Neural progenitor cell (in vitro differentiated cells): ENCODE results near the gene ZSCAN10. TPM values are rescaled to one million over a fixed set of nuclear protein-coding genes. Genes with fewer than 3 reads are reported as not detected.

Experiments
- DNase-seq: peaks from one replicate; pipeline ENCODE4 v3.0.0-alpha.2; 2016; ENCODE audit warnings: low spot score
- H2AFZ ChIP-seq: fragments of 200-600 bp; sonication (generic); replicated peaks from 2 replicates; pipeline ENCODE4 v1.6.1; 2016; ENCODE audit warnings: antibody characterized with exemption
- H3F3A ChIP-seq: fragments of 200-600 bp; sonication (generic); 2 replicates; pipeline ENCODE4 v1.6.1; 2016; ENCODE audit warnings: antibody characterized with exemption, low read depth
- H3K27ac ChIP-seq: fragments of 200-600 bp; sonication (generic); 2 replicates; pipeline ENCODE4 v1.5.1; 2016; ENCODE audit warnings: mild to moderate bottlenecking
- H3K27me3 ChIP-seq: fragments of 200-600 bp; sonication (generic); 2 replicates; pipeline ENCODE4 v1.6.1; 2016; ENCODE audit warnings: mild to moderate bottlenecking, moderate library complexity
- H3K36me3 ChIP-seq: fragments of 200-600 bp; sonication (generic); 2 replicates; pipeline ENCODE4 v1.5.1; 2016
- H3K4me1 ChIP-seq: fragments of 200-600 bp; sonication (generic); 2 replicates; pipeline ENCODE4 v1.6.1; 2016; ENCODE audit warnings: mixed run types
- H3K4me2 ChIP-seq: fragments of 200-600 bp; sonication (generic); 2 replicates; pipeline ENCODE4 v1.6.1; 2016
- H3K4me3 ChIP-seq: fragments of 200-600 bp; sonication (generic); 2 replicates; pipeline ENCODE4 v1.5.1; 2016
- H3K79me2 ChIP-seq: fragments of 200-600 bp; sonication (generic); 2 replicates; pipeline ENCODE4 v1.6.1; 2016; ENCODE audit warnings: low read depth
- H3K9ac ChIP-seq: fragments of 200-600 bp; sonication (generic); 2 replicates; pipeline ENCODE4 v1.6.1; 2016
- H3K9me3 ChIP-seq: fragments of 200-600 bp; sonication (generic); 2 replicates; pipeline ENCODE4 v1.5.1; 2016; ENCODE audit warnings: low read depth
- H4K20me1 ChIP-seq: fragments of 200-600 bp; sonication (generic); 2 replicates; pipeline ENCODE4 v1.6.1; 2016; ENCODE audit warnings: low read depth
- H3K27ac Mint-ChIP-seq: 3 replicates; pipeline ENCODE4 v1.8.0; 2021; ENCODE audit warnings: mixed read lengths
- H3K27me3 Mint-ChIP-seq: 2 replicates; pipeline ENCODE4 v1.8.0; 2022; ENCODE audit warnings: low read depth, mild to moderate bottlenecking, inconsistent platforms, moderate library complexity, mixed read lengths; ENCODE audit not compliant: insufficient read depth
- H3K36me3 Mint-ChIP-seq: 3 replicates; pipeline ENCODE4 v1.8.0; 2021; ENCODE audit warnings: mixed read lengths
- H3K4me1 Mint-ChIP-seq: 3 replicates; pipeline ENCODE4 v1.8.0; 2021; ENCODE audit warnings: mixed read lengths
- H3K4me3 Mint-ChIP-seq: 3 replicates; pipeline ENCODE4 v1.8.0; 2021; ENCODE audit warnings: mild to moderate bottlenecking, moderate library complexity, mixed read lengths
- H3K9me3 Mint-ChIP-seq: 3 replicates; pipeline ENCODE4 v1.8.0; 2020; ENCODE audit warnings: mixed read lengths
- CTCF ChIP-seq: fragments of 200-600 bp; sonication (generic); IDR thresholded peaks from 2 replicates; pipeline ENCODE4 v1.5.1; 2017; ENCODE audit warnings: antibody characterized with exemption, mild to moderate bottlenecking
- EZH2 ChIP-seq: fragments of 200-600 bp; sonication (generic); IDR thresholded peaks from 2 replicates; pipeline ENCODE4 v1.6.1; 2017; ENCODE audit warnings: antibody characterized with exemption, mild to moderate bottlenecking, moderate library complexity
- EZH2phosphoT487 ChIP-seq: fragments of 200-600 bp; sonication (generic); IDR thresholded peaks from 2 replicates; pipeline ENCODE4 v1.6.1; 2017; ENCODE audit warnings: antibody characterized with exemption
- total RNA-seq: library from RNA; depleted of rRNA; stranded (reverse); fragments of >200 nt; gene quantifications from 2 replicates; pipeline ENCODE4 v1.2.3, GENCODE V29; 2015; ENCODE audit warnings: low replicate concordance

The ZSCAN10 gene
- total RNA-seq, 1 donor from 2014 or later = 5.4 TPM

GRCh38 chr16:3047387-3047720, 51.7 kb downstream of the ZSCAN10 start:
- Histone ChIP-seq H3K79me2 (no peaks in the 10 kb centered on the region), H2AFZ (no peak overlapping the region), H3F3A (peaks cover 30% of the 10 kb centered on the region), H3K27me3 (peaks cover 90% of the 10 kb centered on the region), H3K36me3 (no peaks in the 10 kb centered on the region), H3K4me1 (no peaks in the 10 kb centered on the region), H3K9me3 (no peaks in the 10 kb centered on the region), H4K20me1 (peaks cover 13% of the 10 kb centered on the region), H3K9ac (no peak overlapping the region), H3K27ac (no peak overlapping the region), H3K4me3 (peak overlapping the region; percentile 58), H3K4me2 (peak overlapping the region; percentile 91)
- DNase-seq = no peak
- peaks cover 47% of the 10 kb centered on the region for H3K27me3 Mint-ChIP-seq
- TF ChIP-seq EZH2phosphoT487 (no peak), CTCF (no peak), EZH2 (no peak)
- no peaks in the 10 kb centered on the region for H3K9me3 Mint-ChIP-seq
- peaks cover 3% of the 10 kb centered on the region for H3K36me3 Mint-ChIP-seq
- peaks cover 7% of the 10 kb centered on the region for H3K4me1 Mint-ChIP-seq
- H3K27ac Mint-ChIP-seq = no peak overlapping the region
- peak overlapping the region; percentile 76 for H3K4me3 Mint-ChIP-seq

DNA sequence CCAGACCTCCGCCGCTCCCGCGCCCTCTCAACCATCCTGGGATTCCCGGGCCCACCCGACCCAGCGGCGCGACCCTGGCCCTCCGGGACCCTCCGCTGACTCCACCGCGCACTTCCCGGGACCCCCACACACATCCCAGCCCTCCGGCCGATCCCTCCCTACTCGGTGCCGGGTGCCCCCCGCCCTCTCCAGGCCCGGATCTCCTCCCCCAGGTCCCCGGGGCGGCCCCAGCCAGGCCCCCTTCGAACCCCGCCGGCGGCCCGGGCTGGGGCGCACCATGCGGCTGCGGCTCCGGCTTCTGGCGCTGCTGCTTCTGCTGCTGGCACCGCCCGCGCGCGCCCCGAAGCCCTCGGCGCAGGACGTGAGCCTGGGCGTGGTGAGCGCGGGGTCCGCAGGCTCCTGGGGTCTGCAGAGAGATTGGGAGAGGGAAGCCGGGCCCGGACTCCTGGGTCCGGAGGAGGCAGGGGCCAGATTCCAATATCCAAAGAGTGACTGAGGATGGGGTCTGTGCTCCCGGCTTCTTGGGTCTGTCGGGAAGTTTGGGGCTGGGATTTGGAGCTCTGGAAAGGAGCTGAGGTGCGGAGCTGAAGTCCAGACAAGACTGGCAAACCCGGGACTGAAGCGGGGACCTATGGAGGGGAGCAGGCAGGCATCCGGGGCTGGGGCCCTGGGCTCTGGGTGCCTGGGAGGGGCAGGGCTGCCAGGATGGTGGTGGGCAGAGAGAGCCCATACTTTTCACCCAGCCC, 52.3 kb downstream of the ZSCAN10 start:
- Histone ChIP-seq H2AFZ (peak overlapping the region; percentile 55), H3K27ac (no peak overlapping the region), H3K36me3 (no peaks in the 10 kb centered on the region), H3K9me3 (no peaks in the 10 kb centered on the region), H3K79me2 (no peaks in the 10 kb centered on the region), H3K27me3 (peaks cover 93% of the 10 kb centered on the region), H3K4me3 (peak overlapping the region; percentile 58), H3K4me2 (peak overlapping the region; percentile 91), H3K9ac (no peak overlapping the region), H4K20me1 (peaks cover 13% of the 10 kb centered on the region), H3F3A (peaks cover 30% of the 10 kb centered on the region), H3K4me1 (no peaks in the 10 kb centered on the region)
- Mint-ChIP-seq H3K4me3 (peak overlapping the region; percentile 80), H3K36me3 (no peaks in the 10 kb centered on the region), H3K9me3 (no peaks in the 10 kb centered on the region), H3K4me1 (peaks cover 5% of the 10 kb centered on the region), H3K27me3 (peaks cover 45% of the 10 kb centered on the region), H3K27ac (no peak overlapping the region)
- peak; percentile 92 for TF ChIP-seq EZH2
- no peak for TF ChIP-seq CTCF
- peak; percentile 87 for TF ChIP-seq EZH2phosphoT487
- peak; percentile 61 for DNase-seq

DNA sequence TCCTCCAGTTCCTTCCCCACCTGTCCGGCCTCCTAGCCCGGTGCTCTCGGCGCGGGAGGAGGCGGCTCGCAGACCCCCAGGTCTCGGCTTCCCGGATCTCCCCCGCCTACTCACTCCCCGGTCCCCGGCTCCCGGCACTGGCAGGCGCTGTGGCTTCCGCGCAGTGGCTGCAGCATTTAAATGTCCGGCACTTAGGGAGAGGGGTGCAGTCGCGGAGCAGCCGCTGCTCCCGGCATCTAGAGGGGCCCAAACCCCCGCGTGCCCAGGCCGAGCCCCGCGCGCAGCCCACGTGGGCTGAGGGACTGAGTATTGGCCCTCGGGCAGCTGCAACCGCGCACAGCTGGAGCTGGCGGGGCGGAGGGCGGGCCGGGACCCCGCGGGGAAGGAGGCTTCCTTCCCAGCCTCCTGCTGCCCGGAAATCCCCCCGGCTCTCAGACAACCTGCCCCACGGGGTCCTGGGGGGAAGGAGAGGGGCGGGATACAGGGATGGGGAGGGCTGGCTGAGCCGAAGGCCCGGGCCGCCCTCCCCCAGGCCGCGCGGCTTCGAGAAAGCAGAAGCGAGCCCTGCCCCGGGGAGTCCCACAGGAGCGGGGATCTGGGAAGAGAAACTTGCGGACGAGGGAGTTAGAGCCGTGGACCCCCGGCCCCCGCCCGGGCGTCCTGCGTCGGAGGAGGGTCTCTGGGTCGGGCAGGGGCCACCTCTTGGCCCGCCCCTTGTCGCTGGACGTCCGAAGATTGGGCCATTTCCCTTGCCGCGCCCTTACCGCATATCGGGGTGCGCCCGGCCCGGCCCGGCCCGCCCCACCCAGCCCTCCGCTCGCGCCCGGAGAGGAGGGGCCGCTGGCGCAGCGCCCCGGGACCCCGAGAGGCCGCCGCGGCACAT, 53.1 kb downstream of the ZSCAN10 start, which contains the start of gene MMP25:
Gene MMP25, plus strand, starts transcription at position 804 of the 883 bp plus-strand sequence. CDS start 357 bp downstream, outside the sequence.
- Mint-ChIP-seq H3K9me3 (no peaks in the 10 kb centered on the region), H3K27me3 (peaks cover 42% of the 10 kb centered on the region), H3K4me3 (peak within 1 kb of the TSS; percentile 86), H3K4me1 (peaks cover 5% of the 10 kb centered on the region), H3K27ac (no peak within 1 kb of the TSS), H3K36me3 (no peaks in the 10 kb centered on the region)
- no peak within 1 kb of the TSS for H3K27ac ChIP-seq
- no peaks in the 10 kb centered on the region for H3K4me1 ChIP-seq
- no peak within 1 kb of the TSS for H3K9ac ChIP-seq
- no peaks in the 10 kb centered on the region for H3K9me3 ChIP-seq
- peaks cover 97% of the 10 kb centered on the region for H3K27me3 ChIP-seq
- peak; percentile 66 for DNase-seq
- peak within 1 kb of the TSS; percentile 91 for H3K4me2 ChIP-seq
- no peaks in the 10 kb centered on the region for H3K36me3 ChIP-seq
- TF ChIP-seq EZH2phosphoT487 = peak; percentile 50
- no peak for TF ChIP-seq CTCF
- peak; percentile 81 for TF ChIP-seq EZH2
- peak within 1 kb of the TSS; percentile 55 for H2AFZ ChIP-seq
- H3K79me2 ChIP-seq = no peaks in the 10 kb centered on the region
- H4K20me1 ChIP-seq = peaks cover 13% of the 10 kb centered on the region
- H3K4me3 ChIP-seq = peak within 1 kb of the TSS; percentile 58
- peaks cover 30% of the 10 kb centered on the region for H3F3A ChIP-seq
